ENCODE data around the gene MAML1.
"Not testable (repeated sequence)": the region's sequence is repeated elsewhere in the genome, so short reads cannot be mapped to it uniquely, and the experiment has no call there.

MAML1 gene

DNA sequence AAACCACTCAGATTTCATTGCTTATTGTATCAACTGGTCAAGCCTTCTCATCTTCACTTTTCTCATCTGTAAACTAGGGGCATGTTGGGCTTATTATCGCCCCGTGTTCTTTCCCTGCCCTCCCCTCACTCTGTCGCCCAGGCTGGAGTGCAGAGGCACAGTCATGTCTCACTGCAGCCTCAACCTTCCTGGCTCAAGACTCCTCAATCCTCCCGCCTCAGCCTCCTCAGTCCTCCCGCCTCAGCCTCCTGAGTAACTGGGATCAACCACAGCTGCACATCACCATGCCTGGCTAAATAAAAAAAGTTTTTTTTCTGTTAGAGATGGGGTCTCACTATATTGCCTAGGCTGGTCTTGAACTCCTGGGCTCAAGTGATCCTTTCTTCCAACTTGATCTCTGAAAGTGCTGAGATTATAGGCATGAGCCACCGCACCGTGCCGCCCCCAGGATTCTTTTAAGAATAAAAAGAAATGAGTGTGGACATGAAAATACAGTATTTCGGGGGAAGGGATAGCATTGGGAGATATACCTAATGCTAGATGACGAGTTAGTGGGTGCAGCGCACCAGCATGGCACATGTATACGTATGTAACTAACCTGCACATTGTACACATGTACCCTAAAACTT is 2.0 kb downstream of the MAML1 start:
- TF ChIP-seq, protein P1, sequence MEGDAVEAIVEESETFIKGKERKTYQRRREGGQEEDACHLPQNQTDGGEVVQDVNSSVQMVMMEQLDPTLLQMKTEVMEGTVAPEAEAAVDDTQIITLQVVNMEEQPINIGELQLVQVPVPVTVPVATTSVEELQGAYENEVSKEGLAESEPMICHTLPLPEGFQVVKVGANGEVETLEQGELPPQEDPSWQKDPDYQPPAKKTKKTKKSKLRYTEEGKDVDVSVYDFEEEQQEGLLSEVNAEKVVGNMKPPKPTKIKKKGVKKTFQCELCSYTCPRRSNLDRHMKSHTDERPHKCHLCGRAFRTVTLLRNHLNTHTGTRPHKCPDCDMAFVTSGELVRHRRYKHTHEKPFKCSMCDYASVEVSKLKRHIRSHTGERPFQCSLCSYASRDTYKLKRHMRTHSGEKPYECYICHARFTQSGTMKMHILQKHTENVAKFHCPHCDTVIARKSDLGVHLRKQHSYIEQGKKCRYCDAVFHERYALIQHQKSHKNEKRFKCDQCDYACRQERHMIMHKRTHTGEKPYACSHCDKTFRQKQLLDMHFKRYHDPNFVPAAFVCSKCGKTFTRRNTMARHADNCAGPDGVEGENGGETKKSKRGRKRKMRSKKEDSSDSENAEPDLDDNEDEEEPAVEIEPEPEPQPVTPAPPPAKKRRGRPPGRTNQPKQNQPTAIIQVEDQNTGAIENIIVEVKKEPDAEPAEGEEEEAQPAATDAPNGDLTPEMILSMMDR (IDR thresholded peaks at IDR 0.05; ENCODE audit: extremely low read depth, missing control alignments), result no peak
- DNase-seq (ENCODE audit: low spot score), result no peak

GRCh38 chr5:179738742-179739141 is 6.1 kb downstream of the MAML1 start:
- no peak for DNase-seq (ENCODE audit: low spot score)
- TF ChIP-seq, protein P1 (IDR thresholded peaks at IDR 0.05; ENCODE audit: extremely low read depth, missing control alignments), result no peak

DNA sequence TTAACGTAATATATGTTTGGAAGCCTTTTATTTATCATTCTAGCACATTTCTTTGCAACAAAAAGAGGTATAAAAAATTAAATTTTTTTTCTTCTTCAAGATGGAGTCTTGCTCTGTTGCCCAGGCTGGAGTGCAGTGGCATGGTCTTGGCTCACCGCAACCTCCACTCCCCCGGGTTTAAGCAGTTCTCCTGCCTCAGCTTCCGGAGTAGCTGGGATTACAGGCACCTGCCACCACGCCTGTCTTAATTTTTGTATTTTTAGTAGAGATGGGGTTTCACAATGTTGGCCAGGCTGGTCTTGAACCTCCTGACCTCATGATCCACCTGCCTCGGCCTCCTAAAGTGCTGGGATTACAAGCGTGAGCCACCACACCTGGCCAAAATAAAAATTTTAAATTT is 11.5 kb downstream of the MAML1 start:
- not testable (repeated sequence) for DNase-seq (ENCODE audit: low spot score)

- TF ChIP-seq, protein P1 (IDR thresholded peaks at IDR 0.05; ENCODE audit: extremely low read depth, missing control alignments), result no peak
- DNase-seq (ENCODE audit: low spot score), result no peak
These were observed 14.2 kb downstream of the MAML1 start for GRCh38 chr5:179746872-179747271.

- DNase-seq (ENCODE audit: low spot score), result no peak
- TF ChIP-seq, protein P1 (IDR thresholded peaks at IDR 0.05; ENCODE audit: extremely low read depth, missing control alignments), result no peak
These were observed 15.2 kb downstream of the MAML1 start for GRCh38 chr5:179747811-179748210.

DNA sequence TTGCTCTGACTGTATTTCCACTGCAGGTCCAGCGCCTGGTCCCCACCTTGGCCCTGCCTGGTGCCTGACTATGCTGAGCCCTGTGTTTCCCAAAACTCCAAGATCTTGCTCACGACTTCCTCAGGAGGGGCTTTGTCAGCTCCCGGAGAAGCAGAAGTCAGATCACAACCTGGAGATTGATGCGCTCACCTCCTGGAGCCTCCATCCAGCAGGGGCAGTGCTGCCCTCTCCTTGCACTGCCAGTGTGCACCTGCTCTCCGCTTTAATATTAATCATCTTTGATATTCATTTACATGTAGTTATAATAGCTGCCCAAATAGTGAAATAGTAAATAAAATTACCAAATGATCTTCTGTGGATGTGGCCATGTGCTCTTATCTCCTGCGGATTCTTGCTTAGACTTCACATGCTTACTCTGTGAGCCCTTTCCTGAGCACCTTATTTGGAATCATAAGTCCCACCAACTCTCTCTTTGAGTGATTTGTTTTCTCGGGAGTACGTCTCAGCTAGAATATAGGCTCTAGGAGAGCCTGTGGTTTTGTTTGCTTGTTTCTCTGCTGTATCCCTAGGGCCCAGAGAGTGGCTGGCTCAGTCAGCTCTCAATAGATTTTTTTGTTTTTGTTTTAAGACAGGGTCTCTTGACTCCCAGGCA is 17.4 kb downstream of the MAML1 start:
- TF ChIP-seq, protein P1 (IDR thresholded peaks at IDR 0.05; ENCODE audit: extremely low read depth, missing control alignments), result no peak
- no peak for DNase-seq (ENCODE audit: low spot score)

DNA sequence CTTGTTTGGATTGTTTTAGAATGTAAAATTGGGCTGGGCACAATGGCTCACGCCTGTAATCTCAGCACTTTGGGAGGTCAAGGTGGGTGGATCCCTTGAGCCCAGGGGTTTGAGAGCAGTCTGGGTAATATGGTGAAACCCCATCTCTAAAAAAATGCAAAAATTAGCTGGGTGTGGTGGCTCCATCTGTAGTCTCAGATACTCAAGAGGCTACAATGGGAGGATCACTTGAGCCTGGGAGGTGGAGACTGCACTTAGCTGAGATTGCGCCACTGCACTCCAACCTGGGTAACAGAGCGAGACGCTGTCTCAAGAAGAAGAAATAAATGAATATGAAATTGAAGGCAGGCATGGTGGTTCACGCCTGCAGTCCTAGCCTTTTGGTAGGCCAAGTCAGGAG is 21.3 kb downstream of the MAML1 start:
- TF ChIP-seq, protein P1 (IDR thresholded peaks at IDR 0.05; ENCODE audit: extremely low read depth, missing control alignments), result no peak
- DNase-seq (ENCODE audit: low spot score), result no peak

DNA sequence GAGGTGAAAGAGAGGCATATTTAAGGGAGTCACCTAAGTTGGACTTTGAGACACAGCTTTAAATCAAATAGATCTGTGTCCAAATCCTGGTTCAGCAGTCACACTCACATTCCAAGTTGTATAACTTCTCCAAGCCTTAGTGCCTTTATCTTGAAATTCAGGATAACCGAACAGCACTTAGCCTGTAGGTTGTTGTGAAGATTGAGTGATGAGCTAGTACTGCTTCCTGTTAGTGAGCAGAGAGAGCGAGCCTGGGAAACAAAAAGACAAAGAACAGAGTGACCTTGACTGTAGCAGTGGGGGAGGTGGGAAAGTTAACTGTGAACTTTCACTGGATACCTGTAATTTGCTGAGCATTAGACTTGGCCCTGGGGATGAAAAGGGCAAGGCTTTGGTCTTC is 22.4 kb downstream of the MAML1 start:
- no peak for DNase-seq (ENCODE audit: low spot score)
- TF ChIP-seq, protein P1 (IDR thresholded peaks at IDR 0.05; ENCODE audit: extremely low read depth, missing control alignments), result no peak
